ENCODE results near the gene NEURL1. TPM values are rescaled to one million over a fixed set of nuclear protein-coding genes. Genes with fewer than 3 reads are reported as not detected.

NEURL1 gene
- total RNA-seq, 1 donor from 2014 or later, result 1.2 TPM

- DNase-seq (ENCODE audit: low spot score), result no peak
These were observed 90.3 kb downstream of the NEURL1 start for GRCh38 chr10:103583871-103584215.

DNA sequence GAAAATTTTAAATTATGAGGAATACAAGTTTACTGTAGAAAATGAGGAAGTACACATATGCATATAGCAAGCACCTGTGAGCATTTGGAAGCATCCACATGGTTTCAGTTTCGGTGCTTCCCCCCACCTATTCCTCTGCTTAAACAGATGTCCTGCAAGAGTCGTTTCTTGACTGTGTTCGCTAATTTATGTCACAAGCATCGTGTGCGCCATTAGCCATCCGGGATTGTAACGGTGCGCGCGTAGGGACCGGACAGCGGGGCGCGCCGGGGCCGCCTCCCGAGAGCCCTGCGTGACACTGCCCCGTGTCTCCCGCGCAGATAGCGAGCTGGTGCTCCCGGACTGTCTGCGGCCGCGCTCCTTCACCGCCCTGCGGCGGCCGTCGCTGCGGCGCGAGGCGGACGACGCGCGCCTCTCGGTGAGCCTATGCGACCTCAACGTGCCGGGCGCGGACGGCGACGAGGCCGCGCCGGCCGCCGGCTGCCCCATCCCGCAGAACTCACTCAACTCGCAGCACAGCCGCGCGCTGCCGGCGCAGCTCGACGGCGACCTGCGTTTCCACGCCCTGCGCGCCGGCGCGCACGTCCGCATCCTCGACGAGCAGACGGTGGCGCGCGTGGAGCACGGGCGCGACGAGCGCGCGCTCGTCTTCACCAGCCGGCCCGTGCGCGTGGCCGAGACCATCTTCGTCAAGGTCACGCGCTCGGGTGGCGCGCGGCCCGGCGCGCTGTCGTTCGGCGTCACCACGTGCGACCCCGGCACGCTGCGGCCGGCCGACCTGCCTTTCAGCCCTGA lies 90.9 kb downstream of the NEURL1 start:
- DNase-seq (ENCODE audit: low spot score), result no peak

- DNase-seq (ENCODE audit: low spot score), result no peak
These were observed 91.5 kb downstream of the NEURL1 start for GRCh38 chr10:103585011-103585405.

- no peak for DNase-seq (ENCODE audit: low spot score)
These were observed 93.6 kb downstream of the NEURL1 start for GRCh38 chr10:103587073-103587472.

DNA sequence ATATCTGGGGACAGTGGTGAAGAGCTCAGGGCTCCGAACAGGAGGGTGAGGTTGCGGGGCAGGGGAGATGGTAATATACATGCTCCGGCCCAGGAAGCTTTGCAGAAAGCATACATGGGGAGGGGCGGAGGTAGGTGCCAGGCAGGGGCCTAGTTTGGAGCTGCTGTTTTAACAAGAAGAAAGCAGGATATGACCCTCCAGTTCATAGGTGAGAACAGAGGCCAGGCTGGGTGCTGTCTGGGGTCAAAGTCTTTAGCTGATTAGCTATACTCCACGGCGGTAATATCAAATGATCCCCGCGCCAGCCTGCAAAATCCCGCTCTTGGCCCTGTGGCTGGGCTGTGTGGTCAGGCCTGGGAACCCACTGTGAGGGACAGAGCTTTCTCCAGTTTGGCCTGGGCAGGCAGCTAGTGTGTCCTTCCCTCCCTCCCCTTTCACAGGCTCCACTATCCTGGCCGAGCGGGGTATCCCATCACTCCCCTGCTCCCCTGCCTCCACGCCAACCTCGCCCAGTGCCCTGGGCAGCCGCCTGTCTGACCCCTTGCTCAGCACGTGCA lies 95.6 kb downstream of the NEURL1 start:
- no peak for DNase-seq (ENCODE audit: low spot score)

- no peak for DNase-seq (ENCODE audit: low spot score)
These were observed 96.6 kb downstream of the NEURL1 start for GRCh38 chr10:103590060-103590459.

- no peak for DNase-seq (ENCODE audit: low spot score)
These were observed 97.3 kb downstream of the NEURL1 start for GRCh38 chr10:103590744-103591291.

DNA sequence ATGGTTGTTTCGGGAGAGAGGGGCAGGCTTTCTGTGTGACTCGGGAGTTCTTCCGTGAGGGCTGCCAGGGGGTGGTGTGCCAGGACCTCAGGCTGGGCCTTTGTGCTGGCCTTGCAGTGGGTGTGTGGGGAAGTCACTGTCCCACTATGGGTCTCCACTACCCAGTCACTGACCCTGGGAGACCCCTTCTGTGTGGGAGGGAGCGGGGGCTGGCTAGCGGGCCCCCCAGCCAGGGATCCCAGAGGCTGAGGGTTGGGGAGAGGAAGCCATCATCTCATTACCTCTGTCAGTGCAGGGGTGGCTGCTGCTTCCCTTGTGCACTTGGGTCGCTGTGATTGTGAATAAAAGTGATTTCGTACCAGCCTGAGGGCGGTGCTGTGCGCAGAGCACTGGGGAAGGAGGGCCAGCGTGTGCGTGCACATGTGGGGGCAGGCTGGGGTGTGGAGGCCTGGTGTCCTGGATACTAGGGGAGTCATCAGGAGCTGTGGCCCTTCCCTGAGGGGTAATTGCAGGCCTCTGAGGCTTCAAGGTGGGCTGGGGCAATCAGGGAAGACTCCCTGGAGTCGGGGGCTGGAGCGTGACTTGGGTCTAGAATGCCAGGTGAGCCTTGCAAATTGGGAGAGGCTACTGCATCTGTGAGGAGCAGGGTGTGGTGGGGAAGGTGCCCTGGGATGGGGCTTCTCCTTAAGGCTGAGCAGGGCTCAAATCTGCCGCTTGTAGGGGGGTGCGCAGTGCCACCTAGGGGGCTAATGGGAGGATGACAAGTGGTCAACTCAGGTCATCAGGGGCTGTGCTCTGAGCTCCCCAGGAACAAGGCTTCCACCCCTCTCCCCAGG lies 98.9 kb downstream of the NEURL1 start:
- no peak for DNase-seq (ENCODE audit: low spot score)

DNA sequence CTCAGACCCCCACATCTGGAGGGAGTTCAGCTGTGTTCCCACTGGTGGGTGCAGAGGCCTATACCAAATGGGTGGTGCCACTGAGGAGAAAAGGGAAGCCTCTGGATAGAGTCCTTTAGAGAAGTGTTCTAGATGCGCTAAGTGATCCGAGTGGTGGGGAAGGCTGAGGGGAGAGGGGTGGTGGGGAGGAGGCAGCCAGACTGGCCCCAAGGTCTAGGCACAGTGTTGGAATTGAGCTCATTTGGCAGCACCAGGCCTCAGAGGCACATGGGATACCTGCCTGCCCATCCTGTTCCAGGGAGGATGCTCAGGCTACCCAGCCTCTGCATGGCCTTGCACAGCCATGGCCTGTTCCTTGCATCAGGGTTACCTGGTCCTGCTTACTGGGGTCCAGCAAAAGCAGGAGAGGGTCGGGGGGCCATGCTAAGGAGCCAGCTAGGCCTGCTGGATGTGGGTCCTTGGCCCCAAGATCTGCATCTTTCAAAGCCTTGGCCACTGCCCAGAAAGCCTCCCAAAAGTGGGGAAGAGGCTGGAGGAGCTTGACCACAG lies 99.6 kb downstream of the NEURL1 start:
- DNase-seq (ENCODE audit: low spot score), result no peak

GRCh38 chr10:103595933-103596726 lies 102.6 kb downstream of the NEURL1 start:
- DNase-seq (ENCODE audit: low spot score), result no peak

DNA sequence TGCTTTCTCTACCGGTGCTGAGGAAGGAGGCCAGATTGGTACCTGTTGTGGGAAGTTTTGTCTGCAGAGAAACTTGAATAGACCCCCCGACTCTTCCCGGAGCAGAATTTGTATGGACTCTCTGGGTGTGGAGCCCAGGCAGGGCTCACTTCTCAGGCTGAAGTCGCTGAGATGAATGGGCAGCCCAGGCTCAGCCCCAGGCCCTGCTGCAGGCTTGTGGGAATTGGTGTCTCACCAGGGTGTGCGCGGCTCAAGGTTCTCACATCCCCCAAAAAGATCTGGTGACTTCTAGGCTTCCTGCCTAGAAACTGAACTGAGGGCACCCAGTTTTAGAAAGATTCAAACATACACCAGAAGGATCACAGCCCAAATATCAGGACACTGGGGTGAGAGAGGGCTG lies 103.5 kb downstream of the NEURL1 start:
- DNase-seq (ENCODE audit: low spot score), result no peak

DNA sequence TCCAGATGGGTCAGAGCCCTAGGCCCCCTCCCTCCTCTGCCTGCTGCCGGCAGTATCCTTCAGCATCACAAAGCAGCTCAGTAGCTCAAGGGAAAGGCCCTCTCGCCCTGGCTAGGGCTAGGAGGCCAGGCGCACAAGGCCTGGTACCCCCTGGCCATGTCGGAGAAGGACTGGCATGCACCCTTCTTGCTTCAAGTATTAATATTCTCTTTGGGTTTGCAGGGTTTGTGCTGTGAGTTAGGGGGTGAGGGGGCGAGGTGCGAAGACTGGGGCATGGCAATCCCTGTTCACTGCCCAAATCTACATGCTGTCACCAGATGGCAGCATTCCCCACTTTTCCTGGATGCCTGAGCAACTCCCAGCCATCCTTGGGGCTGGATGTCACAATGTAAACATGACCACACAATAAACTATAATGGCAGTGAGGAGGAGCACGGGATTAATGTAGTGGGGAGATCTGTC lies 105.2 kb downstream of the NEURL1 start:
- no peak for DNase-seq (ENCODE audit: low spot score)

DNA sequence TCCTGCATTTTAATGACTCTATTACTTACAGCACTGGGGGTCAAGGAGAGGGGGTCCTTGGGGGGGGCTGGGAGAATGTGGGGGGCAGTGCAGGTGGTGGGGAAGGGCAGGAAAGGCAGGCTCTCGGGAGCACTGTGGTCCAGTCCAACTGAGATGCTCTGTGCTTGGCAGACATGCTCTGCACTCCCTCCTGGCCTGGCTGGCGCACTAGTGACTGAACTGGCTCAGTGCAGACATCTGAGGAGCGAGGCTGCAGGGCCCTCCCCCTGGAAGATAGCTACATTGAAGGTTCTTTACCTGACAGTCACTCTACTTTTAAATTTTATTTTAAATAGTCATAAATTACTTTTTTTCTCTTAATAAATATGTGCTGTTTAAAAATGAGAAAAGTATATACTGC lies 105.7 kb downstream of the NEURL1 start:
- DNase-seq (ENCODE audit: low spot score), result no peak

- no peak for DNase-seq (ENCODE audit: low spot score)
These were observed 106.4 kb downstream of the NEURL1 start for GRCh38 chr10:103599907-103600306.

DNA sequence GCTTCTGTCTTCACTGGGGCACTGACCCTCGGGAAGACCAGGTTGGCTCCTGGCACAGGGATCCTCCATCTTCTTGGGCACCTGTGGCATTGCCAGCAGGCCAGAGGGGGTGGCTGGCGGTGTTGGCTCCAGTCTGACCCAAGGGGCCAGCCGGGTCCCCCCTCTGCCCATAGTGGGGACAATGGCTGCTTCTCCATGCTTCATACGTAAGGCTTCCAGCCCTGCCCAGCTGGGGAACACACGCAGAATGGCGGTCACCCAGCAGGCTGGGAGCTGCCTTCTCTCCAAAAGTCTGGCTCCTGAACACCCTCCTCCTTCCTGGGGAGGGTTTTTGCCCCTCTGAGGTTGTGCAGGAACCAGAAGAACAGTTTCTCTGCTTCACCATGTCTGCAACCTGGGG lies 106.8 kb downstream of the NEURL1 start:
- DNase-seq (ENCODE audit: low spot score), result no peak

GRCh38 chr10:103600956-103601569 lies 107.6 kb downstream of the NEURL1 start:
- DNase-seq (ENCODE audit: low spot score), result no peak

DNA sequence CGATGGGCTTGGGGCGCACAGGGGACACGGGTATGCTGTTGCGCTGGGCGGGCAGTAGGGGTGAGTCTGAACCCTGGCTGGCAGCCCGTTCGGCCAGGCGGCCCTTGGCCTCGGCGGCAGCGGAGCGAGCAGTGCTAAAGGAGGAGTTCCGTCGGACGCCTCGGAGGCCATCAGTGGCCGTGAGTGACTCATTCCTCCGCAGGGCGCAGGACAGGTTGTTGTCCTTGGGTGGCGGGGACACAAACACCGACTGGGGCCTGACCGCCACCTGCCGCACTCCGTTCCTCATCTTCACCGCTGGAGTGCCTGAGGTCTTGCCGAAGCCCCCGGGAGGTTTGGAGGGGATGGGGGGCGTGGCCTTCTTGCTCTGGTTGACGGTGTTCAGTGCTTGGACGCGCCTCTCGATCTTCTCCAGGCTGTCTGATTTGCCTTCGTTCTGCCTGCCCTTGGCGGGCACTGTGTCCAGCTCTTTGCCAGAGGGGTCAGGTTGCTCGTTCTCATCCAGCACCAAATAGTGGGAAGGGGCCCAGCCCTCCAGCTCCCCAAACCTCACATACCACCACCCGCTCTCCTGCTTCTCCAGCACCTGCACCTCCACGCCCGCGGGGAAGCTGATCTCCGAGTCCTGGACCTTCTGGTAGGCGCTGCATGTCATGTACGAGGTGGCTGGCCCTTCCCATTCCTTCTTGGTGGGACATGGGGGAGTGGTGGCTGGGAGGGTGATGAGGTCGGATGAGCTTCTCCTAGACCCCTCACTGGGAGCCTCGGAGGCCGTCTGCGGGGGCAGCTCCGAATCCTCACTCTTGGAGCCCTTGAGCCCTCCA lies 108.7 kb downstream of the NEURL1 start:
- DNase-seq (ENCODE audit: low spot score), result no peak

DNA sequence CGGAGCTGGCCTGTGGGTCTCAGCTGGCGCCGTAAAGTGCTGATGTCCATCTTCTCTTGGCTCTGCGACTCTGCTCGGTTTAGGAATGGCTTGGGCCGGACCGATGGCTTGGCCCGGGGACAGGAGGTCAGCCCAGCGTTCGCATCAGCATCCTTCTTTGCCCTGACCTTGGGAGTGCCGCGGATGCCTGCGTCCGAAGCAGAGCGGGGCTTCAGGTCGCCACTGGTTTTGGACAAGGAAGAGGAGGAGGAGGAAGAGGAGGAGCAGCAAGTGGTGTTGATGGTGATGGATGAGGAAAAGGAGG lies 109.3 kb downstream of the NEURL1 start:
- DNase-seq (ENCODE audit: low spot score), result no peak

DNA sequence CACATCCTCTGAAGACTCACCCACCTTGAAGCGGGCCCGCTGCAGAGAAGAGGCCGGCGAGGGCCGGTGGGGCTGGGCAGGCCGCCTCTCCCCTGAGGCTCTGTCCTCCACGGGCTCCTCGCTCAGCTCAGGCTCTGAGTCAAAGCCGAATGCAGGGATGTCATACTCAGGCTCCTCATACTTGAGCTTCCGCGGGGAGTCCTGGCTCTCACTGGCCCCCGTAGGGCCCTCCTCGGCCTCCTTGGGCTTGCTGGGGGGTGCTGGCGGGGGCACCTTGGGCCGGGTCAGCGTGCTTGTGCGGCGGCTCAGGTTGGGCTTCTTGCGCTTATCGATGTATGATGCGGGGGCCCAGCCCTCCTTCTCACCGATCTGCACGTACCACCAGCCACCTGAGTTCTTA lies 109.9 kb downstream of the NEURL1 start:
- no peak for DNase-seq (ENCODE audit: low spot score)

Data from ureter (tissue), 1 donor.